Esophagus squamous epithelium (tissue), 5 donors: ENCODE data around the gene DAB2. TPM values are rescaled to one million over a fixed set of nuclear protein-coding genes. Genes with fewer than 3 reads are reported as not detected.

ENCODE experiments used
- DNase-seq: peaks from one replicate; lab custom pipeline; 2025; lab: John Stamatoyannopoulos, UW
- H3K27ac ChIP-seq, 4 donors: fragments of 200-600 bp; sonication (generic); one replicate each; pipeline ENCODE4 v1.5.1; 2016 to 2019; ENCODE audit warnings: mild to moderate bottlenecking in 1 of 4
- H3K27me3 ChIP-seq, 4 donors: fragments of 200-600 bp; sonication (generic); 1 replicate in 3 of 4; 2 replicates in 1 of 4; pipeline versions ENCODE4 v1.5.1 to v1.6.0; 2017 to 2021; ENCODE audit warnings: antibody characterized with exemption in 1 of 4
- H3K36me3 ChIP-seq, 3 donors: fragments of 200-600 bp; sonication (generic); one replicate each; pipeline ENCODE4 v1.5.1; 2016 to 2019
- H3K4me1 ChIP-seq, 3 donors: fragments of 200-600 bp; sonication (generic); one replicate each; pipeline ENCODE4 v1.5.1; 2017 to 2019
- H3K4me3 ChIP-seq, 4 donors: fragments of 200-600 bp; sonication (generic); 1 replicate in 3 of 4; 2 replicates in 1 of 4; pipeline ENCODE4 v1.5.1; 2016 to 2019; ENCODE audit warnings: mild to moderate bottlenecking in 2 of 4, moderate library complexity in 1 of 4
- H3K9me3 ChIP-seq, 3 donors: fragments of 200-600 bp; sonication (generic); one replicate each; pipeline ENCODE4 v1.5.1; 2016 to 2019
- POLR2A ChIP-seq, 4 donors: fragments of 450-650 bp; IDR thresholded peaks; one replicate each; pipeline ENCODE4 v1.6.1; 2017; ENCODE audit warnings: antibody characterized with exemption in 4 of 4, mild to moderate bottlenecking in 4 of 4, moderate library complexity in 3 of 4
- WGBS, 2 donors: methylation state at CpG; one replicate each; pipeline ENCODE4 v1.1.5; 2018; 5-methylcytosine and 5-hydroxymethylcytosine counted together
- intact Hi-C: fragments of 100-400 bp; cut with DNase I; formaldehyde crosslinking; loops from one replicate; pipeline ENCODE4 v1.15.0; 2022
- total RNA-seq, 4 donors: library from RNA; depleted of rRNA; stranded (reverse); fragments of >200 nt; gene quantifications; one replicate each; pipeline ENCODE4 v1.1.0, GENCODE V29; 2016
- TF ChIP-seq, protein P1 (sequence below), 6 experiments: fragments of 450-650 bp in 4 of 6; fragments of 200-600 bp in 2 of 6; sonication (generic) in 2 of 6; IDR thresholded peaks; one replicate each; pipeline ENCODE4 v1.5.1; 2016 to 2019; ENCODE audit warnings: antibody characterized with exemption in 6 of 6, mild to moderate bottlenecking in 4 of 6, moderate library complexity in 4 of 6
- donor health status: DM: yes; HTN: yes; CAD: no.

Gene DAB2
- total RNA-seq, 4 donors from 2014 or later: 0.95 to 35.1 (median 11.8) TPM

DNA sequence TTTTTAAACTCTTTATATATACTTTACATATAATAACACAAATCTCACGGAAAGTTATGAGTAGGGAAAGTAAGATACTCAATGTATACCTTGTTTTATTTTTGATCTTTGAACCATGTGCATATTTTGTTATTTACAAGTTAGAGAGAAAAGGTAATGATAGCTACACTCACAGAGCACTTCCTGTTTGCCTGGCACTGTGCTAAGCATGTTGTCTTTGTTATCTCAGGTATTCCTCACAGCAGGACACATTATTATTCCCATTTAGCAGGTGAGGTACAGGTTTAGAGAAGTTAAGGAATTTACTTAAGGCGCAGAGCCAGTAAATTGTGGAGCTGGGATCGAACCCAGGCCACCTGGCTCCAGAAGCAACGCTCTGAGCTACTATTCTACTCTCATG lies 63.5 kb downstream of the DAB2 start:
- no peaks in the 10 kb centered on the region for H3K27me3 ChIP-seq
- H3K9me3 ChIP-seq: no peaks in the 10 kb centered on the region
- intact Hi-C loops: no loop called here
- H3K36me3 ChIP-seq: no peaks in the 10 kb centered on the region
- H3K27ac ChIP-seq: no peak overlapping the region
- H3K4me1 ChIP-seq: no peaks in the 10 kb centered on the region
- DNase-seq: no peak
- 80 to 84% methylated on average over 4 of the region's 4 CpGs for WGBS, 2 donors
- H3K4me3 ChIP-seq: no peak overlapping the region
- TF ChIP-seq, protein P1, sequence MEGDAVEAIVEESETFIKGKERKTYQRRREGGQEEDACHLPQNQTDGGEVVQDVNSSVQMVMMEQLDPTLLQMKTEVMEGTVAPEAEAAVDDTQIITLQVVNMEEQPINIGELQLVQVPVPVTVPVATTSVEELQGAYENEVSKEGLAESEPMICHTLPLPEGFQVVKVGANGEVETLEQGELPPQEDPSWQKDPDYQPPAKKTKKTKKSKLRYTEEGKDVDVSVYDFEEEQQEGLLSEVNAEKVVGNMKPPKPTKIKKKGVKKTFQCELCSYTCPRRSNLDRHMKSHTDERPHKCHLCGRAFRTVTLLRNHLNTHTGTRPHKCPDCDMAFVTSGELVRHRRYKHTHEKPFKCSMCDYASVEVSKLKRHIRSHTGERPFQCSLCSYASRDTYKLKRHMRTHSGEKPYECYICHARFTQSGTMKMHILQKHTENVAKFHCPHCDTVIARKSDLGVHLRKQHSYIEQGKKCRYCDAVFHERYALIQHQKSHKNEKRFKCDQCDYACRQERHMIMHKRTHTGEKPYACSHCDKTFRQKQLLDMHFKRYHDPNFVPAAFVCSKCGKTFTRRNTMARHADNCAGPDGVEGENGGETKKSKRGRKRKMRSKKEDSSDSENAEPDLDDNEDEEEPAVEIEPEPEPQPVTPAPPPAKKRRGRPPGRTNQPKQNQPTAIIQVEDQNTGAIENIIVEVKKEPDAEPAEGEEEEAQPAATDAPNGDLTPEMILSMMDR (IDR thresholded peaks at IDR 0.05): no peak
- TF ChIP-seq POLR2A (IDR thresholded peaks at IDR 0.05): no peak

DNA sequence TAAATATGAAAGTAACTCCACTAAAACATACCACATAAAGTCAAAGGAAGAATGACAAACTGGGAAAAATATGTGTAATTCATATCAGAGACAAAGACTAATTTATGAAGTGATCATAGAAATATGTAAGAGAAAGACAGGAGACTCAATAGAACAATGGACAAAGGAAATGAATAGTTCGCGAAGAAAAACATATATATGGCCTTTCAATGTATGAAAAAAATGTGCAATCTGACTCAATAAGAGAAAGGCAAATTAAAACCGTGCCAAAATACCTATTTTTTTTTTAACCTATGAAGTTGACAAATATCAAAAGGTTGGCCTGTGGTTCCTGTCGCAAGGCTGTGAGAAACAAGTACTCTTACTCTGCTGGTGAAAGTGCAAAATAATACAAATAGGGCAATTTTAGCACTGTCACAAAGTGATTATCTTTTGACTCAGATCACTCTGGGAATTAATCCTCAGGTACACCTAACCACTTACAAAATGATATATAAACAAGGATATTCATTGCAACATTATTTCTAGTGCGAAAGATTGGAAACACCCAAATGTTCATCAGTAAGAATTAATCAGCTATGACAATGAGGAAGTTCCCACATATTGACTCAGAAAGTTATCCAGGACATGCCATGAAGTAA lies 64.2 kb downstream of the DAB2 start:
- WGBS, 2 donors: 39 to 51% methylated on average over 5 of the region's 5 CpGs
- no peaks in the 10 kb centered on the region for H3K27me3 ChIP-seq
- H3K36me3 ChIP-seq: no peaks in the 10 kb centered on the region
- H3K27ac ChIP-seq: no peak overlapping the region
- TF ChIP-seq, protein P1 (IDR thresholded peaks at IDR 0.05): no peak
- TF ChIP-seq POLR2A (IDR thresholded peaks at IDR 0.05): no peak
- no peak overlapping the region for H3K4me3 ChIP-seq
- H3K4me1 ChIP-seq: no peaks in the 10 kb centered on the region
- intact Hi-C loops: no loop called here
- DNase-seq: no peak
- no peaks in the 10 kb centered on the region for H3K9me3 ChIP-seq

DNA sequence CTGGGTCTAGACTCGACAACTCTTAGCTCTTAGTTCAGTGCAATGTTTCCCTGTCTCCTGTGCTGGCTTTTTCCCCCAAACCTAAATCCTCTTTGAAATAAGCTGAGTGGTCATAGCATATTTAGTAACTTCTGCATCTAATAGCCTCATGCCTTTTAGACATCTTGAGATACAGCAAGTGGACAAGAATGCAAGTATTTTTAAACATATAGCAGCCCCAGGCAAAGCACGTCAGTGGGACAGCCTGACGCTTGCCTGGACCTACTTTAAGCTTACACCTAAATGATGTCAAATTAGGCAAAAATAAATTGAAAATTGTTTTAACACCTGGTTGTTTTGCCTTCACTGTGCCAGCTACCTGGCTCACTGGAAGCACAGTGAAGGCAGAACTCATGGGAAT lies 68.5 kb downstream of the DAB2 start:
- intact Hi-C loops: no loop called here
- H3K4me3 ChIP-seq: no peak overlapping the region
- no peak overlapping the region for H3K27ac ChIP-seq
- no peak for DNase-seq
- no peaks in the 10 kb centered on the region for H3K27me3 ChIP-seq
- no peaks in the 10 kb centered on the region for H3K36me3 ChIP-seq
- H3K9me3 ChIP-seq: peaks cover 0 to under 1% (median 0%) of the 10 kb centered on the region in 3 donors
- no peaks in the 10 kb centered on the region for H3K4me1 ChIP-seq
- WGBS, 2 donors: 89 to 90% methylated on average over 3 of the region's 3 CpGs
- no peak for TF ChIP-seq POLR2A (IDR thresholded peaks at IDR 0.05)
- TF ChIP-seq, protein P1 (IDR thresholded peaks at IDR 0.05): no peak

DNA sequence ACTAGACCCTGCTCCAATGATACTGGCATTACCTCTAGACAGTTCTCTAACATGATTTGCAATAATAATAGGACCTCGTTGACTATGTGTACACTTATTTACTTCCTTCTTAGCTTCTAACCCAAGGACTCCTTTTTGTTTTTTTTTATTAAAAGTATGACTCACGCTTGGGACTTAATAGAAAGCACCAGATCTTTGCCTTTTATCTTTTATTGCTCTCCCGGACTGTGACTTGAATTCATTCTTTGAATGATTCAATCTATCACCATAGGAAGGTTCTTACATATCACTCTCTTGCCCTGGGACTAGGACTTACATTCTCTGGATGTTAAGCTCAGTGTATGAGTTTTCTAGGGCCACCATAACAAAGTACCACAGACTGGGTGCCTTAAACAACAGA lies 69.5 kb downstream of the DAB2 start:
- no peaks in the 10 kb centered on the region for H3K4me1 ChIP-seq
- intact Hi-C loops: no loop called here
- no peak for DNase-seq
- H3K9me3 ChIP-seq: peaks cover 0 to 10% (median 0%) of the 10 kb centered on the region in 3 donors
- TF ChIP-seq, protein P1 (IDR thresholded peaks at IDR 0.05): no peak
- no peak for TF ChIP-seq POLR2A (IDR thresholded peaks at IDR 0.05)
- H3K4me3 ChIP-seq: no peak overlapping the region
- WGBS, 2 donors: 38 to 59% methylated on average over 3 of the region's 3 CpGs
- H3K36me3 ChIP-seq: no peaks in the 10 kb centered on the region
- no peak overlapping the region for H3K27ac ChIP-seq
- no peaks in the 10 kb centered on the region for H3K27me3 ChIP-seq

DNA sequence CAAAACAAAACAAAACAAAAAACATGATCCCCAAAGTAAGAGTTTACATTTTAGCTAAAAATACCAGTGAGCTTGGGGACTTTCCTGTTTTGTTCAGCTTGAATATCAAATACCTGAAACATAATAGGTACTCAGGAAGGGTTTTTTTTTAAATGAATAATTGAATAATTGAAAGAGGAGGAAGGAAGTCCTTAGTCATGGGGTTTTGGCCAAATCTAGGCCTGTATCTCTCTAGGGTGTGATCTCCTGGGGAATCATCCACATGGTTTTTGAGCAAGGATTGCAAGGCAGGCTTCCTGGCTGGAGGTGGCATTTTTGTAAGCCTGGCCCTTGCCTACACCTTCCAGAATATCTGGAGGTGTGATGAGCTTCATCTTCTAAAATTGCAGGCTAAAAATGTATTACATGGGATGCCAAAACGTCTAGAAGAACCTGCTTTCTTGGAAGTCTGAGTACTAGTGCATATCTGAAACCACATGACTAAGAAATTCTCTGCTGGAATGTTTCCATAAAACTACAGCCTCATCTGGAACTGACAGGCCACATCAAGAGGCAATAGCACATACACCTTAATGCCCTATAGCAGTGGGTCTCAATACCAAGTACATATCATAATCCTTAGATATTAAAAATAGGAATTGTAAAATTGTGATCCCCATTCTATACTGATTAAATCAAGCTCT lies 70.9 kb downstream of the DAB2 start:
- intact Hi-C loops: no loop called here
- TF ChIP-seq, protein P1 (IDR thresholded peaks at IDR 0.05): no peak
- TF ChIP-seq POLR2A (IDR thresholded peaks at IDR 0.05): no peak

More for the DNA sequence above, 70.9 kb downstream of the DAB2 start:
- H3K4me3 ChIP-seq: no peak overlapping the region
- H3K27ac ChIP-seq: no peak overlapping the region
- no peaks in the 10 kb centered on the region for H3K36me3 ChIP-seq
- H3K4me1 ChIP-seq: no peaks in the 10 kb centered on the region
- WGBS, 2 donors: 36 to 71% methylated on average over 1 of the region's 1 CpG
- DNase-seq: no peak
- H3K9me3 ChIP-seq: peaks cover 0 to 10% (median 0%) of the 10 kb centered on the region in 3 donors
- no peaks in the 10 kb centered on the region for H3K27me3 ChIP-seq
